Osteocyte (in vitro differentiated cells): ENCODE data around the gene GAB2. TPM values are rescaled to one million over a fixed set of nuclear protein-coding genes. Genes with fewer than 3 reads are reported as not detected.

Experiments used
- DNase-seq: peaks from one replicate; pipeline ENCODE4 v3.0.0; 2021; ENCODE audit warnings: mixed read lengths; ENCODE audit not compliant: unreplicated experiment; ENCODE audit errors: extremely low spot score
- H3K27ac Mint-ChIP-seq: one replicate; pipeline ENCODE4 v1.8.0; 2021; ENCODE audit warnings: mild to moderate bottlenecking, mixed read lengths; ENCODE audit not compliant: unreplicated experiment
- H3K27me3 Mint-ChIP-seq: one replicate; pipeline ENCODE4 v1.8.0; 2021; ENCODE audit warnings: mixed read lengths; ENCODE audit not compliant: unreplicated experiment
- H3K36me3 Mint-ChIP-seq: one replicate; pipeline ENCODE4 v1.8.0; 2021; ENCODE audit warnings: mixed read lengths; ENCODE audit not compliant: unreplicated experiment
- H3K4me1 Mint-ChIP-seq: one replicate; pipeline ENCODE4 v1.8.0; 2021; ENCODE audit warnings: mixed read lengths; ENCODE audit not compliant: unreplicated experiment
- H3K4me3 Mint-ChIP-seq: one replicate; pipeline ENCODE4 v1.8.0; 2021; ENCODE audit warnings: mild to moderate bottlenecking, moderate library complexity, mixed read lengths; ENCODE audit not compliant: unreplicated experiment
- H3K9me3 Mint-ChIP-seq: one replicate; pipeline ENCODE4 v1.8.0; 2021; ENCODE audit warnings: mixed read lengths; ENCODE audit not compliant: unreplicated experiment
- total RNA-seq: library from RNA; stranded (reverse); gene quantifications from 2 replicates; pipeline ENCODE4 v1.2.1, GENCODE V29; 2021
- TF ChIP-seq, protein P1 (sequence below): fragments of 200-600 bp; sonication (generic); IDR thresholded peaks from 2 replicates; pipeline ENCODE4 v1.5.0; 2021; ENCODE audit warnings: antibody characterized with exemption, mild to moderate bottlenecking, moderate library complexity

Gene GAB2
- total RNA-seq, 1 donor from 2014 or later: 11.4 TPM

DNA sequence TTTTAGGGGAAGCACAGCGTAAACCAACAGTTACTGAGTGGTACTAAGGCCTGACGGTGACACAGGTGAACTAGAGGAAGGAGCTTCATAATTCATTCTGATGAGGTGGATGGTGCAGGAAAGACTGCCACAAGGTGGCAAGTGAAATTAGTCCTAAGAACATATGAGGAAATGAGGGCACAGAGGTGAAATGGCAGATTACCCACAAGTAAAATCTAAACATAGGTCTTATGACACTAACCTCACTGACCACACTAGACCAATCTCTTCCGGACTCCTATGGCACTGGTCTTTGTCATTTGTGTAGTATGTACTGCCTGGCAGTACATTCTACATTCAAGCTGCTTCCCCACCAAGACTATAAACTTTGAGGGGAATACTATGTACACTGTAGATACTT lies 20.2 kb downstream of the GAB2 start:
- Mint-ChIP-seq H3K27me3 (no peaks in the 10 kb centered on the region), H3K27ac (no peak overlapping the region), H3K4me1 (peaks cover 3% of the 10 kb centered on the region), H3K9me3 (no peaks in the 10 kb centered on the region), H3K36me3 (no peaks in the 10 kb centered on the region), H3K4me3 (no peak overlapping the region)
- DNase-seq: no peak
- TF ChIP-seq, protein P1, sequence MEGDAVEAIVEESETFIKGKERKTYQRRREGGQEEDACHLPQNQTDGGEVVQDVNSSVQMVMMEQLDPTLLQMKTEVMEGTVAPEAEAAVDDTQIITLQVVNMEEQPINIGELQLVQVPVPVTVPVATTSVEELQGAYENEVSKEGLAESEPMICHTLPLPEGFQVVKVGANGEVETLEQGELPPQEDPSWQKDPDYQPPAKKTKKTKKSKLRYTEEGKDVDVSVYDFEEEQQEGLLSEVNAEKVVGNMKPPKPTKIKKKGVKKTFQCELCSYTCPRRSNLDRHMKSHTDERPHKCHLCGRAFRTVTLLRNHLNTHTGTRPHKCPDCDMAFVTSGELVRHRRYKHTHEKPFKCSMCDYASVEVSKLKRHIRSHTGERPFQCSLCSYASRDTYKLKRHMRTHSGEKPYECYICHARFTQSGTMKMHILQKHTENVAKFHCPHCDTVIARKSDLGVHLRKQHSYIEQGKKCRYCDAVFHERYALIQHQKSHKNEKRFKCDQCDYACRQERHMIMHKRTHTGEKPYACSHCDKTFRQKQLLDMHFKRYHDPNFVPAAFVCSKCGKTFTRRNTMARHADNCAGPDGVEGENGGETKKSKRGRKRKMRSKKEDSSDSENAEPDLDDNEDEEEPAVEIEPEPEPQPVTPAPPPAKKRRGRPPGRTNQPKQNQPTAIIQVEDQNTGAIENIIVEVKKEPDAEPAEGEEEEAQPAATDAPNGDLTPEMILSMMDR: no peak

DNA sequence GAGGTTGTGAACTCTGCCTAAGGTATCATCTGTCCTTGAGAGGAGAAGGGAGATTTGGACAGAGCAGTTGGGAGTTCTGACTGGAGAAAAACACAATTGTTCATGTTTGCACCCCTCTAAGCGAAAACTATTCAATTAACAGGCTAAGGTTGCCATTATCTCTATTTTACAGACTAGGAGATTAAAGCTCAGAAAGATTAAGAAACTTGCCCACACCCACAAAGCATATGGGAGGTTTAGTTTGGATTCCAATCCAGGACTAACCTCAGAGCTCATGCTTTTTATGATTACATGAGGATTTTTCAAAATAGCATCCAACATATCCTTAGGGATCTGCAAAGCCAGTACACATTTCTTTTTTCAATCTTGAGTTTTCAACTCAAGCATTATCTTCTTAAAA lies 22.0 kb downstream of the GAB2 start:
- H3K4me3 Mint-ChIP-seq: no peak overlapping the region
- H3K36me3 Mint-ChIP-seq: no peaks in the 10 kb centered on the region
- no peak for DNase-seq
- H3K27ac Mint-ChIP-seq: no peak overlapping the region
- TF ChIP-seq, protein P1: no peak
- no peaks in the 10 kb centered on the region for H3K9me3 Mint-ChIP-seq
- peaks cover 3% of the 10 kb centered on the region for H3K4me1 Mint-ChIP-seq
- no peaks in the 10 kb centered on the region for H3K27me3 Mint-ChIP-seq

GRCh38 chr11:78392854-78393253 lies 24.8 kb downstream of the GAB2 start:
- Mint-ChIP-seq H3K36me3 (peaks cover 3% of the 10 kb centered on the region), H3K27me3 (no peaks in the 10 kb centered on the region), H3K4me3 (no peak overlapping the region), H3K4me1 (no peaks in the 10 kb centered on the region), H3K27ac (no peak overlapping the region), H3K9me3 (no peaks in the 10 kb centered on the region)
- TF ChIP-seq, protein P1: no peak
- DNase-seq: no peak

GRCh38 chr11:78391424-78391823 lies 26.2 kb downstream of the GAB2 start:
- no peak for DNase-seq
- TF ChIP-seq, protein P1: no peak
- no peak overlapping the region for H3K4me3 Mint-ChIP-seq
- no peaks in the 10 kb centered on the region for H3K9me3 Mint-ChIP-seq
- peaks cover 3% of the 10 kb centered on the region for H3K36me3 Mint-ChIP-seq
- no peak overlapping the region for H3K27ac Mint-ChIP-seq
- H3K4me1 Mint-ChIP-seq: no peaks in the 10 kb centered on the region
- H3K27me3 Mint-ChIP-seq: no peaks in the 10 kb centered on the region

GRCh38 chr11:78390809-78391208 lies 26.8 kb downstream of the GAB2 start:
- no peaks in the 10 kb centered on the region for H3K9me3 Mint-ChIP-seq
- no peak for DNase-seq
- no peaks in the 10 kb centered on the region for H3K27me3 Mint-ChIP-seq
- no peaks in the 10 kb centered on the region for H3K4me1 Mint-ChIP-seq
- TF ChIP-seq, protein P1: no peak
- H3K36me3 Mint-ChIP-seq: peaks cover 3% of the 10 kb centered on the region
- H3K4me3 Mint-ChIP-seq: no peak overlapping the region
- no peak overlapping the region for H3K27ac Mint-ChIP-seq
